Transverse colon (tissue), 4 donors: ENCODE results near the gene CCDC88C.

Experiments used
- EP300 ChIP-seq: sonication (generic); formaldehyde crosslinking; IDR thresholded peaks from one replicate; pipeline ENCODE4 v1.6.1; 2017; ENCODE audit warnings: antibody characterized with exemption, low read depth
- POLR2A ChIP-seq: fragments of 450-650 bp; IDR thresholded peaks from one replicate; pipeline ENCODE4 v1.6.1; 2016; ENCODE audit warnings: antibody characterized with exemption, mild to moderate bottlenecking, moderate library complexity
- POLR2AphosphoS5 ChIP-seq, 3 donors: sonication (generic); formaldehyde crosslinking; IDR thresholded peaks; one replicate each; pipeline ENCODE4 v1.6.1; 2016; ENCODE audit warnings: antibody characterized with exemption in 3 of 3
- TF ChIP-seq, protein P1 (sequence below), 5 experiments: fragments of 200-600 bp in 3 of 5; fragments of 450-650 bp in 2 of 5; sonication (generic) in 3 of 5; IDR thresholded peaks; 1 replicate in 2 of 5; 2 replicates in 3 of 5; pipeline ENCODE4 v1.5.1; 2016 to 2017; ENCODE audit warnings: antibody characterized with exemption in 5 of 5, inconsistent platforms in 3 of 5, mild to moderate bottlenecking in 2 of 5, moderate library complexity in 1 of 5

GRCh38 chr14:91366749-91367148, 50.9 kb downstream of the CCDC88C start:
- TF ChIP-seq, protein P1, sequence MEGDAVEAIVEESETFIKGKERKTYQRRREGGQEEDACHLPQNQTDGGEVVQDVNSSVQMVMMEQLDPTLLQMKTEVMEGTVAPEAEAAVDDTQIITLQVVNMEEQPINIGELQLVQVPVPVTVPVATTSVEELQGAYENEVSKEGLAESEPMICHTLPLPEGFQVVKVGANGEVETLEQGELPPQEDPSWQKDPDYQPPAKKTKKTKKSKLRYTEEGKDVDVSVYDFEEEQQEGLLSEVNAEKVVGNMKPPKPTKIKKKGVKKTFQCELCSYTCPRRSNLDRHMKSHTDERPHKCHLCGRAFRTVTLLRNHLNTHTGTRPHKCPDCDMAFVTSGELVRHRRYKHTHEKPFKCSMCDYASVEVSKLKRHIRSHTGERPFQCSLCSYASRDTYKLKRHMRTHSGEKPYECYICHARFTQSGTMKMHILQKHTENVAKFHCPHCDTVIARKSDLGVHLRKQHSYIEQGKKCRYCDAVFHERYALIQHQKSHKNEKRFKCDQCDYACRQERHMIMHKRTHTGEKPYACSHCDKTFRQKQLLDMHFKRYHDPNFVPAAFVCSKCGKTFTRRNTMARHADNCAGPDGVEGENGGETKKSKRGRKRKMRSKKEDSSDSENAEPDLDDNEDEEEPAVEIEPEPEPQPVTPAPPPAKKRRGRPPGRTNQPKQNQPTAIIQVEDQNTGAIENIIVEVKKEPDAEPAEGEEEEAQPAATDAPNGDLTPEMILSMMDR (IDR thresholded peaks at IDR 0.05) = no peak
- no peak for TF ChIP-seq POLR2A
- TF ChIP-seq POLR2AphosphoS5 (IDR thresholded peaks at IDR 0.05) = no peak
- no peak for TF ChIP-seq EP300
